ENCODE results near the gene EHD4.

EHD4 gene

GRCh38 chr15:41866872-41867579 lies 105.3 kb downstream of the EHD4 start:
- Histone ChIP-seq H3K36me3 (ENCODE audit: insufficient read depth, low read length) (no peaks in the 10 kb centered on the region), H3K4me1 (ENCODE audit: insufficient read depth, low read length, poor library complexity, severe bottlenecking) (peaks cover 31% of the 10 kb centered on the region), H2AFZ (ENCODE audit: low read length) (no peak overlapping the region), H3K27me3 (ENCODE audit: insufficient read depth, low read length, poor library complexity, severe bottlenecking) (no peaks in the 10 kb centered on the region), H3K4me3 (ENCODE audit: low read length, poor library complexity, severe bottlenecking) (no peak overlapping the region), H3K9me3 (ENCODE audit: insufficient read depth, low read depth, low read length) (no peaks in the 10 kb centered on the region), H3F3A (ENCODE audit: low read depth) (no peaks in the 10 kb centered on the region), H3K79me2 (ENCODE audit: insufficient read depth, low read length) (no peaks in the 10 kb centered on the region), H4K20me1 (ENCODE audit: insufficient read depth, low read length, poor library complexity, severe bottlenecking) (no peaks in the 10 kb centered on the region), H3K9ac (ENCODE audit: low read depth, low read length, poor library complexity, severe bottlenecking) (no peak overlapping the region), H3K9me2 (replicated peaks; ENCODE audit: low read depth, low read length) (no peaks in the 10 kb centered on the region), H3K4me2 (ENCODE audit: low read depth, low read length, poor library complexity, severe bottlenecking) (no peak overlapping the region)
- TF ChIP-seq CTCF (conservative IDR thresholded peaks at IDR 0.05; ENCODE audit: low read length) = no peak
- no peak for TF ChIP-seq EZH2phosphoT487 (IDR thresholded peaks at IDR 0.05; ENCODE audit: borderline replicate concordance)

- peak overlapping the region; percentile 32 for H3K9ac ChIP-seq (ENCODE audit: low read depth, low read length, poor library complexity, severe bottlenecking)
- H3K79me2 ChIP-seq (ENCODE audit: insufficient read depth, low read length) = no peaks in the 10 kb centered on the region
- peaks cover 31% of the 10 kb centered on the region for H3K4me1 ChIP-seq (ENCODE audit: insufficient read depth, low read length, poor library complexity, severe bottlenecking)
- peak overlapping the region; percentile 32 for H3K4me2 ChIP-seq (ENCODE audit: low read depth, low read length, poor library complexity, severe bottlenecking)
- H3K9me3 ChIP-seq (ENCODE audit: insufficient read depth, low read depth, low read length) = no peaks in the 10 kb centered on the region
- H3K27me3 ChIP-seq (ENCODE audit: insufficient read depth, low read length, poor library complexity, severe bottlenecking) = no peaks in the 10 kb centered on the region
- TF ChIP-seq CTCF (conservative IDR thresholded peaks at IDR 0.05; ENCODE audit: low read length) = no peak
- no peak for TF ChIP-seq EZH2phosphoT487 (IDR thresholded peaks at IDR 0.05; ENCODE audit: borderline replicate concordance)
- no peaks in the 10 kb centered on the region for H3K36me3 ChIP-seq (ENCODE audit: insufficient read depth, low read length)
- no peaks in the 10 kb centered on the region for H3K9me2 ChIP-seq (replicated peaks; ENCODE audit: low read depth, low read length)
- H3K4me3 ChIP-seq (ENCODE audit: low read length, poor library complexity, severe bottlenecking) = no peak overlapping the region
- H3F3A ChIP-seq (ENCODE audit: low read depth) = no peaks in the 10 kb centered on the region
- H2AFZ ChIP-seq (ENCODE audit: low read length) = no peak overlapping the region
- no peaks in the 10 kb centered on the region for H4K20me1 ChIP-seq (ENCODE audit: insufficient read depth, low read length, poor library complexity, severe bottlenecking)
These were observed 106.1 kb downstream of the EHD4 start for GRCh38 chr15:41866263-41866703.

GRCh38 chr15:41865490-41866055 lies 106.8 kb downstream of the EHD4 start:
- no peaks in the 10 kb centered on the region for H3K9me2 ChIP-seq (replicated peaks; ENCODE audit: low read depth, low read length)
- no peaks in the 10 kb centered on the region for H3K79me2 ChIP-seq (ENCODE audit: insufficient read depth, low read length)
- H3K9ac ChIP-seq (ENCODE audit: low read depth, low read length, poor library complexity, severe bottlenecking) = no peak overlapping the region
- H3K9me3 ChIP-seq (ENCODE audit: insufficient read depth, low read depth, low read length) = no peaks in the 10 kb centered on the region
- no peaks in the 10 kb centered on the region for H4K20me1 ChIP-seq (ENCODE audit: insufficient read depth, low read length, poor library complexity, severe bottlenecking)
- no peak overlapping the region for H3K4me3 ChIP-seq (ENCODE audit: low read length, poor library complexity, severe bottlenecking)
- no peaks in the 10 kb centered on the region for H3F3A ChIP-seq (ENCODE audit: low read depth)
- no peak overlapping the region for H2AFZ ChIP-seq (ENCODE audit: low read length)
- H3K4me1 ChIP-seq (ENCODE audit: insufficient read depth, low read length, poor library complexity, severe bottlenecking) = peaks cover 33% of the 10 kb centered on the region
- H3K4me2 ChIP-seq (ENCODE audit: low read depth, low read length, poor library complexity, severe bottlenecking) = peak overlapping the region; percentile 32
- H3K27me3 ChIP-seq (ENCODE audit: insufficient read depth, low read length, poor library complexity, severe bottlenecking) = no peaks in the 10 kb centered on the region
- H3K36me3 ChIP-seq (ENCODE audit: insufficient read depth, low read length) = no peaks in the 10 kb centered on the region
- TF ChIP-seq CTCF (conservative IDR thresholded peaks at IDR 0.05; ENCODE audit: low read length) (no peak), EZH2phosphoT487 (IDR thresholded peaks at IDR 0.05; ENCODE audit: borderline replicate concordance) (no peak)

All from Loucy (cell line).